Activated naive CD4-positive, alpha-beta T cell treated with anti-CD3 and anti-CD28 coated beads, Interleukin-2, amount 50 U/mL, for 16 hours (primary cell): ENCODE measurements around the gene WNT7B.

Experiments used
- DNase-seq: peaks from one replicate; pipeline ENCODE4 v3.0.0-alpha.2; 2020

WNT7B gene

DNA sequence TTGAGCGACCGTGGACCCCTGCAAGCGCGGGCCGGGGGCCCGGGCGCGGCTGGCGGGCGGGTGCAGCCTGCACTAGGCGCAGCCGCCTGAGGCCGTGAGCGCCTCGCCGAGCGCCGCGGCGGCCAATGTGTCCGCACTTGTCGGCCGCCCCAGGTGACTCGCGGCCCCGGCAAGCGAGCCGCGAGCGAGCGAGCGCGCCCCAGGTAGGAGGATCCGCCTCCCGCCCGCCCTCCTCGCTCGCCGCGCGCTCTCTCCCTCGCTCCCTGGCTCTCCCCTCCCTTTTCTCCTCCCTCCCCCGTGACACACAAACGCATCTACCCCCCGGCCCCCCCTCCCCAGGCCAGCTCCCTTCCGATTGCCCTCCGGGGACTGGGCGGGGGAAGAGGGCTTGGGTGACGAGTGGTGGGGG is at the start of gene WNT7B:
Gene WNT7B (minus strand): TSS at position 160 of the 409 bp plus-strand sequence. CDS start 408 bp downstream, outside the sequence.
- DNase-seq: no peak

DNA sequence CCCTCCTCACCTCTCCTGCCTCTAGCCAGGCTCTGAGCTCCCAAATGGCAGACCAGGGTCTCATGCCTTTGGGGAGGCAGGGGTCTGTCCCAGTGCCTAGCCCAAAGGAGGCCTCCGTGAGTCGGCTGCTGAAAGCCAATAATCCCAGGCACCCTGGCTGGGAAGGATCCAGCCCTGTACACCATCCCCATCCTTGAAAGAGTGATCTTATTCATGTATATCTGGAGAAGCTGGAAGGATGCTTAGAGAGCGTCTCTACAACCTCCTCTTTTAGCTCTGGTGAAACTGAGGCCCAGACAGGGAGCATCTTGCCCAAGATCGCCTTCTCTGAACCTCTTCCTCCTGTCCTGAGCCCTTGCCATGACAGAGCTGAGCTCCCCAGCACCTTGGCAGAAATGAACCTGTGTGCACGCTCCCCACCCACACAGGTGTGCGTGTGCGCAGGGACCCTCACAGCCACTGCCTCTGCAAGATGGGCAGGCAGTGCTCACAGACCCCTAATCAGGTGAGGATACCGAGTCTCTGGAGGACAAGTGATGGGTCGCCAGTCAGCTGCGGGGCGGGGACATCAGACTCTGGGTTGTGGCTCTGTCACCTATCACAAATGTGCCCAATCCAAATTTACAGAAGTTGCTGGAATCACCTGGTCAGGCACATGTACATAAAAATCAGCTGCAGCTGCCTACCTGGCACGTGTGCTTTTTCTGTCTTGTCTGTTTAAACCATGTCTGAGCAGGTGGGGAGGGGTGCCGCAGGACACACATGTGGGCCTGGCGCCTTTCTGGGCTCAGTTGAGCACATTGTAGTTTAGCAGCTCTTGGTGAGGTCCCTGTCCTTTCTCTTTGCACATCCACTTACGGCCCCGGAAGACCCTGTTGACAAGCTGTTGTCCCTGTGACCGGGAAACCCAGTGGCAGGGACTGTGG is 49.3 kb upstream of the WNT7B start:
- DNase-seq: no peak

DNA sequence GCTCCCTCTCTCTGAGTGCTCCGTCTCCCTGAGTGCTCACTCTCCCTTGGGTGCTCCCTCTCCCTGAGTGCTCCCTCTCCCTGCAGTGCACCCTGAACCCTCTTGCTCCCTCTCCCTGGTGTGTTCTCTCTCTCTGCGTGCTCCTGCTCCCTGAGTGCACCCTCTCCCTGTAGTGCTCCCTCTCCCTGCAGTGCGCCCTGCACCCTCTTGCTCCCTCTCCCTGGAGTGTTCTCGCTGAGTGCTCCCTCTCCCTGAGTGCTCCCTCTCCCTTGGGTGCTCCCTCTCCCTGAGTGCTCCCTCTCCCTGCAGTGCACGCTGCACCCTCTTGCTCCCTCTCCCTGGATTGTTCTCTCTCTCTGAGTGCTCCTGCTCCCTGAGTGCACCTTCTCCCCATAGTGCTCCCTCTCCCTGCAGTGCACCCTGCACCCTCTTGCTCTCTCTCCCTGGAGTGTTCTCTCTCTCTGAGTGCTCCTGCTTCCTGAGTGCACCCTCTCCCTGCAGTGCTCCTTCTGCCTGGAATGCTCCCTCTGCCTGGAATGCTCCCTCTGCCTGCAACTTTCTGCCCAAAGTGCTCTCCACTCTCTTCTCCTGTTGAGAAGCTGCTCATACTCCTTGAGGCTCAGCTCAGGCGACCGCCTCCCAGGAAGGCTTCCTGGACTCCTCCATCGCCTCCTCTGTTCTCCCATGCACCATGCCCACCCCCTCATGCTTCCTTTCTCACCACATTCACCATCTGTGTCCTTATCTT is 48.4 kb upstream of the WNT7B start:
- no peak for DNase-seq

DNA sequence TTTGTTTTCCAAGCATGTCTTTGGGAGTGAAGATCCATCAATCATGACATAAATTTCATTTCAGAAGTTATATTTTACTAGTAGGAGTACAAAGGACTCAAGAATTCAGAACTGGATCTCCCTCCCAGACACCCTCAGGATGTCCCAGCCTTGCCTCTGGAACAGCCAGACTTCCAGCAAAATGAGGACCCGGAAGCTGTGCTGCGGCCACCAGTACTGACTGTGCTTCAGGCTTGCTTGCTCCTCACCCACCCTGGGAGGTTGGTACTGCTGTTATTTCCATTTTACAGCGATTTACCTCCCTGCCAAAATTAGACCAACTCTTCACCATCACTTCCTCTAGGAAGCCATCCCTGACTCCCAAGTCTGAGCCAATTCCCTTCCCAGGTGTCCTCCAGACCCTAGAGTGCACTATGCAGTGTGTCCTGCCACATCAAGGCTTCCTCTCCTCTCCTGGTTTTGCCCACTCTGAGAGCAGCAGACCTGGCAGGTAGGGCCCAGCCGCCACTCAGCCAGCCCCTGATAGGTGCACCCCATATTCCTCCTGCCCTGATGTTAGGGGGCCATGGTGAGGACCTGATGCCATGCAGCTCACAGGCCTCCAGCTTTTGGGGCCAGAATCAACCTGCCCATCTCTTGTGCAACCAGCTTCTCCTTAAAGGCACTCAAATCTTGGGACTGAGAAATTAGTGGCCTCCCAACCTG is 47.3 kb upstream of the WNT7B start:
- no peak for DNase-seq

DNA sequence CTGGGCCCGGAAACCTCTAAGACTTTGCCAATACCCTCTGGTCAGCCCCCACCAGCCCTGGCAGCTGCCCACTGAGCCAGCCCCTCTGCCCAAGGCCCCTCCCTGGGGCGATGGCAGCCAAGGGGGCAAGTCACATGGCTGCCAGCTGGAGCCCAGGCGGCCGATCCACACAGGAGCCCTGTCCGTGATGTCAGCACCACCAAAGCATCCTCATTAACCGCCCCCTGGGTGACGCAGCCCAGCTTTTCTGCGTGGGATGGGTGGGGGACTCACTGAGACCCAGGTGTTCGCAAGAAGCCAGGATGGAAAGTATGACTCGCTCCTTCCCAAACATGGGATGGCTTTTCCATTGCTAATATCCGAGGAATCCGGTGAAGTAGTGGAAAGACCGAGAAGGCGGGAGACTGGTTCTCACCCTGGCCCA is 46.6 kb upstream of the WNT7B start:
- DNase-seq: no peak

DNA sequence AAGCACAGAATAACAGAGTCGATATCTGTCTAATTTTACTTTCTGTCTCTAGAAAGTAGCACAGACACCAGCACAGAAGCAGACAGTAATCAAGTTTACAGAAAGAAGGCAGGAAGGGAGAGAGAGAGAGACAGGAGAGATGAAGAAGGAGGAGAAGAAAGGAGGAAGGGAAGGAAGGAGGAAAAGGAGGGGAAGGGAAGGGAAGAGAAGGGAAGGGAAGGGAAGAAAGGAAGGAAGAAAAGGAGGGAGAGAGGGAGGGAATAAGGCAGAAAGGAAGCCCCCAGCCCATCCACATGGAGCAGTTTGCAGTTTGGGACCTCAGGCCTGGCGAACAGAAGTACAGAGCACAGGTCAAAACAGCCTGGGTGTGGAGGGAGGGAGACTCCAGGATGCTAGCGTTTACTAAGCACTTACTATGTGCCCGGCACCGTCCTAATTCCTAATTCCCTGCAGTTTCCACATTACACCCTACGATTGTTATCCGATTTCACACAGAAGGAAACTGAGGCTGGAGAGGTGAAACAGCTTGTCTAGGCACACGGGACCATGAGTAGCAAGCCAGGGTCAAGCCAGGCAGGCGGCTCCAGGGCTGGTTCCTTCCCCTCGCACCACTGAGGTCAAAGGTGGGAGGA is 46.0 kb upstream of the WNT7B start:
- no peak for DNase-seq

DNA sequence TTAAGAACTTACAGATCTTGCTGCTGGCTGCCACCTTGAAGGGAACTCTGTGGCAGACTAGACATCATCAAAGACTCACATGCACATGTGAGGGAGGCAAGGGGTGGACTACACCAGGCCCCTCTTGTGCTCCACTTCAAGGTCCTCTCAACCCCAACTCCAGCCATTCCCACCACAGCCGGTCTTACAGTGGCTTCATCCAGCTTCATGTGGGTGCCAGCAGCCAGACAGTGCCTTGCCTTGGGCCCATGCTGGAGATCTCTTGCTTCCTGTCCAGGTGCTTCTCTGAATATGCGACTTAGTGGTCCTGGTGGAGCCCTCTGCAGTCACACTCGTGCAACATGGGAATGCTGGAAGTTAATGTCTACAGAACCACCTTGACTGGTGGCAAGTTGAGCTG is 44.6 kb upstream of the WNT7B start:
- DNase-seq: no peak

DNA sequence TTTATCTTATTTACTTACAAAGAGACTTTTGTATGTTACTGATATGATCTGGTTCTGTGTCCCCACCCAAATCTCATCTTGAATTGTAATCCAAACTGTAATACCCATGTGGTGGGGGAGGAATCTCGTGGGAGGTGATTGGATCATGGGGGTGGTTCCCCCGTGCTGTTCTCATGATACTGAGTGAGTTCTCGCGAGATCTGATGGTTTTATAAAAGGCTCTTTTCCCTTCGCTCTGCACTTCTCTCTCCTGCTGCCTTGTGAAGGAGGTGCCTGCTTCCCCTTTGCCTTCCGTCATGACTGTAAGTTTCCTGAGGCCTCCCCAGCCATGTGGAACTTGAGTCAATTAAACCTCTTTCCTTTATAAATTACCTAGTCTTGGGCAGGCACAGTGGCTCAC is 42.4 kb upstream of the WNT7B start:
- DNase-seq: no peak

DNA sequence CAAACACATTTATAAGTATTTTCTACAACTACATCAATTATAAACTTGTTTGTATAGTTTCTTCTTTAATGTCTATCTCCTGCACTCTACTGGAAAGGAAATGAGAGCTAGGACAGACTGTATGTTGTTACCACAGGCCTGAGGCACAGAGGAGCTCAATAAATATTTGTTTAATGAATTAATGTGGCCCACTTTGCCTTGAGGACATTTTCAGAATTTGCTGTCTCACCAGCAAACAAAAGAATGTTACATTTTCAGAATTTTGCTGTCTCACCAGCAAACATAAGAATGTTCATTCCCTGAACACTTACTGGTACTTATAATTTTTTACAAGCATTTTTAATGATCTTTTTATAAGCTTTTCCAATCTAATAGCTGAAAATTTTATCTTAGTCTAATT is 41.9 kb upstream of the WNT7B start:
- DNase-seq: no peak

DNA sequence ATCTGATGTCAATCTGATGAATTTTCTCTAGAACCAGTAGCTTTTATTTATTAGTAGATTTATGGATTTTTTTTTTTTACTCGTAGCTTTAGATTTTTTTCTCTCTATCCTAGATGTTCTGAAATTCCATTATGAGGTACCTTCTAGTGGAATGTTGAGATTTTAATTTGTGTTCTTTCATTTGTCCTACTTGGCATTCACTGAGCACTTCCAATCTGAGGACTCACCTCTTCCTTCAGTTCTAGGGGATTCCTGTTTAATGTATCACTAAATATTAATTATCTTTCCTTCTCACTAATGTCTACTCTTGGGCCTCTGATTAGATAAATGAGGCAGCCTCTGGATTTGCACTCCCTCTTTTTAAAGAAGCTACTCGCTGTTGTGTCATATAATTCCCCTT is 40.2 kb upstream of the WNT7B start:
- no peak for DNase-seq

DNA sequence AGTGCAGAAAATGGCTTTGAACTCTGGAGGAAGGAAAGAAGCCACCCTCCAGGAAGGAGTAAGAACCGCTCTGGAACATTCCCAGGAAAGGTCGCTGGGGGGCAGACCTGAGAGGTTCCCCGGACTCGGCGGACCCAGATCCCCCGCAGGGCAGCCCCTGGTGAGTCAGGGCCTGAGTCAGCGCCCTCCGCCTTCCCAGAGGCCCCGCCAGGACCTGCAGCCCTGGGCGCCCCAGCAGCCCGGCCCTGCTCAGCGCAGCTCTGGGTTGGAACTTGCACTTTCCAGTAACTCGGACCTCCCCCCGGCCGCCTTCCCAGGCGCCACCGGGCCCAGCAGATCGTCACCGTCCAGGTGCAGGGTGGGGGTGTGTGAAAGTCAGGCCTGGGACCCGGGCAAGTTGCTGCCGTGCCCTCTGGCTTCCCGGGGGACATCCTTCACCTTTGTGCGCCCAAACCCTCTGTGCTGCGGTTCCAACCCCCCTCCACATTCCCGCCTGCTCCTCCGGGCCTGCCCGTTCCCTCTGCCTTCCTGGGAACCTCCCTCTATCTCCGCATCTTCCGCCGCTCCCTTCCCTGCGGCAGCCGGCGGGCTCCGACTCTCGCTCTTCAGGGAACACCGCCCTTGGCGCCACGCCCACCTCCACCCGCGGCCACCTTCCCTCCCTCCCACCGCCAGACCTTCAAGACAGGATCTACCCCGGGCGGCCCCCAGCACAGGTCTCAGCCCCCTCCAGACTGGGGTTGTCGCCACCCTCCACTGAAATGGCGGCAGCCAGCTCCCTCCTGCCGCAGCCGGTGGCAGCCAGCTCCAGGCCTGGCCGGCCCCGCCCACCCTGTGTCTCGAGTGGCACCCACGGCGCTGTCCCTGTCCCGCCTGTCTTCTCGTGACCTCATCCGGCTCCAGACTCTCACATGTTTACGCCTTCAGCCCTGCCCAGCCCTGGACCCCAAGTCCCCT is 36.8 kb upstream of the WNT7B start:
- peak; percentile 93 for DNase-seq

DNA sequence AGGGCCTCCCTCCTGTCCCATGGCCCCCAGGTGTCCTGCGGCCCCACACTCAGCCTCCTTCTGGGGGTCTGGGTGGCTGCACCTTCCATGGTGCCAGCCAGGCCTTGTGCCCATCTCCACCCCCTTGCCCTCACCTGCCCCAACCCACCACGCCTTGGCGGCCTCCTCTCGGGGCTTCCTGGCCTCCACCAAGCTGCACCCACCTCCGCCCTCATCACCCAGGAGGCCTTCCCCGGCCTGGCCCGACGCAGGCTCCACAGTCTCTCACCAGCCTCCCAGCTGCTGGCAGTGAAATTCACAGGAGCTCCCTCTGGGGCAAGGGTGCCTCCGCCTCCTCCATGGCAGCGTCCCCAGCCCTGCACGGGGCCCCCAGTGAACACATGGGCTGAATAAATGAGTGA is 35.9 kb upstream of the WNT7B start:
- DNase-seq: no peak

DNA sequence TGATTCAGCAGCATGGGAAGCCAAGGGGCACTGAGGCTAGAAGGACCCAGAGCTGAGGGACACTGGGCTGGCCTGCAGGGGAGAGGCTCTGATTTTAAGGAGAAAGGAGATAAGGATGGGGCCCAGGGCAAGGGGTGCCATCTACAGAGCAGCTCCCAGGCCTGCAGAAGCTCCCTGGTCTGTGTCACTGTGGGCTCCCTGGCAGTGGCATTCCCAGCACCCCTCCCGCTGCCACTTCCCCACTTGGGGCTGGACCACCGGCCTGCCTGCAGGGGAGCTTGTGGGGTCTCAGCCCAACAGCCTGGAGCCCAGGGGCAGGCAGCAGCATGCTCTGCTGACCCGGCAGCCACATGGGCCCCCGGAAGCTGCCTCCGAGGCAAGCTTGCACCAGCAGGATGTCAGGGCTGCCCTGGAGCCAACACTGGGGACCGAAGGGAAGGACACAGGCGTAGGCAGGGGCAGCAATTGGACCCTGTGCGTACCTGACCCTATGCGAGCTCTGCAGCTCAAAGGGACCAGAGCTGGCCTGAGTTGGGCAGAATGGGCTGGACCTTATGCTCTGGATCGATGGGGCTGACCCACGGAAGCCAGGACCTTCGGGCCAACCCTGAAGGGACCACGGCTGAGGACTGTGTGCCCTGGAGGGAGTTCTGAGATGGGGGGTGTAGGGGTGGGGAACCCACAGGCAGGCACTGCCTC is 35.4 kb upstream of the WNT7B start:
- DNase-seq: no peak

DNA sequence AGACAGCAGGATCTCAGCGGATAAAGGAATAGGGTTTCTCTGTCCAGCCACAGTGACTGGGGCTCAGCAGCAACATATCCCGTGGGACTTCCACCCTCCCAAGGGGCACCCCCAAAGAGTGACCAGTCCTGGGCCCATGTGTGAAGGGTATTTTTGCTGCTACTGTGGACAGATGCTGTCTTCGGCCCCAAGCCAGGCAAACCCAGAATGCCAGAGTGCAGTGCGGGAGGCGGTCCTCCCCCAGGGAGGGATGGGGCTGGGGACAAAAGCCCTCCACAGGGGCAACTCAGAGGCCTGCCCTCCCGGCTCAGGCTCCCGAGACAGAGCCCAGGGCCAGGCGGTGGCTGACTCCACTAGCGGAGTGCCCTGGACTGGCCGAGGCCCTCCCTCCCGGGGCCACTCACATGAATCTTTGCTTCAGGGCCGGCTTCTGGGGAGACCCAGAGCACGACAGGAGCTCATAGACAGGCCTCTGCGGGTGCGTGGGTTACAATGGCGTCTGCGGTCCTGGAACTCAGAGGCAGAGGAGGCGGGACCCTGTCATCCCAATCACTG is 34.7 kb upstream of the WNT7B start:
- DNase-seq: no peak

DNA sequence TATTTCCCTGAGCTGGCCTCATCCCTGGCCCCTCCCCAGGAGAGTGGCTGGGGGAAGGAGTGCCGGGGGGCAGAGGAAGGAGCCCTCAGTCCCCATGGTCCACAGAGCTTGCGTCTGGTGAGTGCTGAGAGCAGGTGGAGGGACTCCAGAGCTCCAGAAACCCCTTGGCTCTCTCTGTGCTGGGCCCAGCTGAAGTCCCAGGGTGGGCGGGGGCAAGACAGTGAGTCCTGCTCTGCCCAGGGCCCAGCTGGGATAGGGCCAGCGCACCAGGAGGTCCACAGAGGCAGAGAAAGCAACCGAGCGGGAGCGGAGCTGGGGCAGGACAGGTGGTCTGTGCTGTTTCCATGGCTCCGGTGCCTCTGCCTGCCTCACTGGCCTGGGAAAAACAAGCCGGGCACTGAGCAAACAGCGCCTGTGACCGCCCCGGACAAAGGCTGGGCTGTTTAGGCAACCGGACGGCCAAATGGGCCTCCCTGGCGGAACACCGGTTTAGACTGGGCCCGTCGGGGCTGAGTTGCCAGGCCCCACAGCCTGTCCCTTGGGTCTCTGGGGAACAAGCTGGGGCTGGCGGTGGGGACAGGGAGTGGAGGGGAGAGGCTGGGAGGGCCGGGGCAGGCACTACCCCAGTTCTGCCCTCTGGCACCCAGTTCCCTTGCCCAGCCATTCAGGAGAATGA is 34.1 kb upstream of the WNT7B start:
- no peak for DNase-seq

DNA sequence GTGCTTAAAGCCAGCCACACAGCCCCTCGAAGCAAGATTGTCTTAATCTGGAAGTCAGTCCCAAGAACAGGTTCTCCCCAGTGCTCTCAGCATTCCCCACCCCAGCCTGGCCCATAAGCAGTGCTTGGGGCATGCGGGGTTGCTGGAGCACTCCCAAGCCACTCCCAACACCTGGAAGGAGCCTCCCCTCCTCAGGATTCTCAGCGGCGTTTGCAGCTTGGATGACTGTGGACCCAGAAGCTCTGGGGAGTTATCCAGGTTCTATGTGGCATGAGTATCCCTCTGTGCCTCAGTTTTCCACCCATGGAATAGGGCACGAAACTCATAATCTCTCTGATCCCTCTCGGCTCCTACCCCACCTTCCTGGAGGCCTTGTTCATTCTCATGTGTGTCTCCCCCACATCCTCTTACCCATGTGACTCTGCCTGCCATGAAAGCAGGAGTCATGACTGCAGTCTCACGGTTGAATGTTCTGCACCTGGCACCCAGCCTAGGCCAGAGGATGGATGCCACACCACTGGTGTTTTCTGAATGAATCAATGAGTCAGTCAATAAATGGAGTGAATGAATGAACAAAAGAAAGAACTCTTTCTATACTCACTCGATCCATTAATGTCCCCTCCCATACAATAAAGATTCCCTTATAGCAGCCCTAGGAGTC is 33.4 kb upstream of the WNT7B start:
- DNase-seq: no peak

DNA sequence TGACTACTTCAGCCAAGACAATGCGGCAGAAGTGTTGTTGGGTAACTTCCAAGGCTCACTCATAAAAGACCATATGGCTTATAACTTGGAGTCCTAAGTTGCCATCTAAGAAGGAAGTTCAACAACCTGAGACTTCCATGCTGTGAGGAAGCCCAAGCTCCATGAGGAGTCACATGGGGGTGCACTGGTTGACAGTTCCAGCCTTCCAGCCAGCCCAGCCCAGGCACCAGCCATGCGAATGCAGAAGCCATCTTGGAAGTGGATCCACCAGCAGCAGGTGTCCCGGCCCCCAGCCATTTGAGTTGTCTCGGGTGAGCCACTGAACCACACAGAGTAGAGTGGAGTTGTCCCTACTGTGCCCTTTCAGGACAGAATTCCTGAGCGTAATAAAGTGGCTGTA is 32.8 kb upstream of the WNT7B start:
- no peak for DNase-seq

DNA sequence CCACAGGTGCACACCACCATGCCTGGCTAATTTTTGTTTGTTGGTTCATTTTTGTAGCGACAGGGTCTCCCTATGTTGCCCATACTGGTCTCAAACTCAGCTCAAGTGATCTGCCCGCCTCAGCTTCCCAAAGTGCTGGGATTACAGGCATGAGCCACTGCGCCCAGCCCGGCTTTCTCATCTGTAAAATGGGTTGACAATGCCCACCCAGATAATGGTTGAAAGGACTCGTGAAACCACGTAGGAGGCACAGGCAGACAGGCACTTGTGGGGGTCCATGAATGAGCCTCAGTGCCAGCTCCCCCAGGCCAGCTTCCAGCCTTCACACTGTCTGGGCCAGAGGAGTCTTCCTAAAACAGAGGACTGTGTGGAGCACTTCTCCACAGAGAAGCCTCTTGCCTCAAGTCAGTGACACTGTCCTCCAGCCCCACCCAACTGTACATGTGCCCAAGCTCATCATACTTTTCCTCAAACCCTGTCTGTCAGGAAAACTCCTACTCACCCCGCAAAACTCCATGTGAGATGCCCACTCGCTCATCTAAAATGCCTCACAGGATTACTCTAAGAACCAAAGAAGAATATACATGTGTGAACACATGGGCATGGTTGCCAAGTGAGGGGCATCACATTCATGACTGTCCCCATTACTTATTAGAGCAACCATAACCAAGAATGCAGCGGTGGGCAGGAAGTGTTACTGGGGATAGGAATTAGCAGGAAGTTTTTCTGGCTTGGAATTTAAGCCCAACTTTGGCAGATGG is 32.1 kb upstream of the WNT7B start:
- DNase-seq: no peak

DNA sequence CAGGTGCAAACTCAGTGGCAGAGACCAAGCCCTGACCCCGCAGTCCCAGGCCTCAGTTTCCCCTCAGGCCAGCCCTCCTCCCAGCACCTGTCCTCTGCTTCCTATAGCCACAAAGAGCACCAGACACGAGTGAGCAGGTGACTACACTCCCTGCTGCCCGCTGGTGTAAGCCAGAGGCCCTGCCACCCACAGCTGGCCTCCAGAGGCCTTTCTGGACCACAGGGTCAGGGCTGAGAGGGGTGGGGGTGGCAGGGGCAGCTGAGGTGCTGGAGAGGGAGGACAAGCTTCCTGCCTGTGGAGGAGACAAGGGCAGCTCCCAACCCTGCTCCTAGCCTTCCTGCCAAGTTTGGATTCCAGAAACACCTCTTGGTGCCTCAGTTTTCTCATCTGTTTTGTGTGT is 31.3 kb upstream of the WNT7B start:
- no peak for DNase-seq
